IgD-negative memory B cell (primary cell): ENCODE data around the gene FBXO15. TPM values are rescaled to one million over a fixed set of nuclear protein-coding genes. Genes with fewer than 3 reads are reported as not detected.

ENCODE experiments used
- H3K27ac Mint-ChIP-seq, 3 donors: one replicate each; pipeline ENCODE4 v1.8.0; 2020 to 2022; ENCODE audit warnings: mild to moderate bottlenecking in 3 of 3, mixed read lengths in 3 of 3, moderate library complexity in 1 of 3
- H3K27me3 Mint-ChIP-seq: one replicate; pipeline ENCODE4 v1.8.0; 2021; ENCODE audit warnings: mixed read lengths
- H3K36me3 Mint-ChIP-seq: one replicate; pipeline ENCODE4 v1.8.0; 2020; ENCODE audit warnings: mild to moderate bottlenecking, mixed read lengths
- H3K4me1 Mint-ChIP-seq, 3 donors: one replicate each; pipeline ENCODE4 v1.8.0; 2020 to 2022; ENCODE audit warnings: mixed read lengths in 3 of 3, mild to moderate bottlenecking in 1 of 3
- H3K4me3 Mint-ChIP-seq, 4 donors: one replicate each; pipeline ENCODE4 v1.8.0; 2020 to 2022; ENCODE audit warnings: mild to moderate bottlenecking in 4 of 4, mixed read lengths in 4 of 4, moderate library complexity in 3 of 4
- H3K9me3 Mint-ChIP-seq, 3 donors: one replicate each; pipeline ENCODE4 v1.8.0; 2020 to 2021; ENCODE audit warnings: mixed read lengths in 3 of 3, mild to moderate bottlenecking in 1 of 3
- polyA plus RNA-seq: library from polyadenylated mRNA; unstranded; fragments of 300-500 nt; fragmentation: Illumina TruSeq; gene quantifications from one replicate; pipeline ENCODE4 v1.2.3, GENCODE V29; 2021

Gene FBXO15
- polyA plus RNA-seq, 1 donor from 2014 or later: 0.90 TPM

DNA sequence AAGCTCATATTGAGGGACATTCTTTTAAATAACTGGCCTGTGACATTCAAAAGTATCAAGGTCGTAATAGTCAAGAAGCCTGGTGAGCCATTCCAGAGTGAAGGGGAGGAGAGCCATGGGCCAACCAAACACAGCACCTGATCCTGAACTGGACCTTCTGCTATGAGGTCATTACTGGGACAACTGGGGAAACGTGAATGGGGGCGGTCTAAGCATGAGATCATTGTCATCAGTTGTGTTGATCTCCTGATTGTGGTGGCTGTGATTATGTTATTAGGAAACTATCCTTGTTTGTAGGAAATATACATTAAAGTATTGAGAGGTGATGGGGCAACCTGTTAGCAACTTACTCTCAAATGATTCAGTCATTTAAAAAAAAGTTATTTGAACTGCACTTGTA is 79.3 kb downstream of the FBXO15 start:
- H3K27ac Mint-ChIP-seq: no peak overlapping the region
- peaks cover 7% of the 10 kb centered on the region for H3K27me3 Mint-ChIP-seq
- no peaks in the 10 kb centered on the region for H3K36me3 Mint-ChIP-seq
- H3K9me3 Mint-ChIP-seq: no peaks in the 10 kb centered on the region
- H3K4me3 Mint-ChIP-seq: no peak overlapping the region
- peaks cover 0 to 12% (median 4%) of the 10 kb centered on the region in 3 donors for H3K4me1 Mint-ChIP-seq

DNA sequence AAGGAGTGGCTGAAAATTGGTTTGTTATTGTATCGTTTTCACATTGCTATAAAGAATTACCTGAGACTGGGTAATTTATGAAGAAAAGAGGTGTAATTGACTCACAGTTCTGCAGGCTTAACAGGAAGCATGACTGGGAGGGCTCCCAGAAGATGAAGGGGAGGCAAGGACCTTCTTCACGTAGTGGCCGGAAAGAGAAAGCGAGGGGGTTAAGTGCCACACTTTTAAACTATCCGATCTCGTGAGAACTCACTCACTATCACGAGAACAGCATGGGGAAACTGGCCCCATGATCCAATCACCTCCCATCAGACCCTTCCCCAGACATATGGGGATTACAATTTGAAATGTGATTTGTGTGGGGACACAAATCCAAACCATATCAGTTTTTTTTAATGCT is 81.6 kb downstream of the FBXO15 start:
- Mint-ChIP-seq H3K27ac (peak overlapping the region in 1 of 3 donors; percentile 51), H3K4me3 (no peak overlapping the region), H3K9me3 (no peaks in the 10 kb centered on the region), H3K36me3 (no peaks in the 10 kb centered on the region), H3K4me1 (peaks cover 0 to 12% (median 4%) of the 10 kb centered on the region in 3 donors), H3K27me3 (peaks cover 7% of the 10 kb centered on the region)

DNA sequence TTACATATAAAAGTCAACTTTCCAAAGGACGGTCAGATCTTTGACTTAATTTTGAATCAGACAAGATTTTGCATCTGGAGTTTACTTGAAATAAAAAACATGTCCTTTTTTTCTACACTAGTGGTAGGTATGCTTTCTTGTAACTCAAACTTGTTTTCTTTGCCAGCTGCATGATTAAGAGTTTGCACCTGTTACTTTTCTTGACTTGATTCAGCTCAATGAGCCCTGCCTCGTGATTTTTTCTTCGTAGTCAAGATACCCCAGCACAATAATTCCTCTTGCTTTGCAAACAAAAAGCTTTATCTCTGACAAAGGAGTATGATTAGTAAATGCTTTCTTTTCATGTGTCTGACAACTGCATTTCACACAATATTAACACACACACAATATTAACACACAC is 82.3 kb downstream of the FBXO15 start:
- Mint-ChIP-seq H3K36me3 (no peaks in the 10 kb centered on the region), H3K4me3 (no peak overlapping the region), H3K27me3 (peaks cover 7% of the 10 kb centered on the region), H3K4me1 (peaks cover 0 to 12% (median 4%) of the 10 kb centered on the region in 3 donors), H3K9me3 (no peaks in the 10 kb centered on the region), H3K27ac (peak overlapping the region in 1 of 3 donors; percentile 79)

GRCh38 chr18:74064510-74064909 is 83.1 kb downstream of the FBXO15 start:
- Mint-ChIP-seq H3K36me3 (no peaks in the 10 kb centered on the region), H3K27ac (peak overlapping the region in 1 of 3 donors; percentile 2), H3K27me3 (peaks cover 7% of the 10 kb centered on the region), H3K4me3 (no peak overlapping the region), H3K9me3 (no peaks in the 10 kb centered on the region), H3K4me1 (peaks cover 0 to 12% (median 4%) of the 10 kb centered on the region in 3 donors)

GRCh38 chr18:74063557-74063956 is 84.1 kb downstream of the FBXO15 start:
- no peak overlapping the region for H3K4me3 Mint-ChIP-seq
- no peaks in the 10 kb centered on the region for H3K36me3 Mint-ChIP-seq
- H3K27ac Mint-ChIP-seq: peak overlapping the region in 2 of 3 donors; percentile 33 to 87
- H3K4me1 Mint-ChIP-seq: peaks cover 0 to 12% (median 4%) of the 10 kb centered on the region in 3 donors
- peaks cover 7% of the 10 kb centered on the region for H3K27me3 Mint-ChIP-seq
- H3K9me3 Mint-ChIP-seq: no peaks in the 10 kb centered on the region

GRCh38 chr18:74063023-74063422 is 84.6 kb downstream of the FBXO15 start:
- Mint-ChIP-seq H3K27me3 (peaks cover 7% of the 10 kb centered on the region), H3K4me3 (no peak overlapping the region), H3K27ac (peak overlapping the region in 2 of 3 donors; percentile 33 to 87), H3K9me3 (no peaks in the 10 kb centered on the region), H3K36me3 (no peaks in the 10 kb centered on the region), H3K4me1 (peaks cover 0 to 12% (median 4%) of the 10 kb centered on the region in 3 donors)

- Mint-ChIP-seq H3K36me3 (no peaks in the 10 kb centered on the region), H3K4me3 (no peak overlapping the region), H3K27me3 (peaks cover 5% of the 10 kb centered on the region), H3K4me1 (peaks cover 0 to 12% (median 4%) of the 10 kb centered on the region in 3 donors), H3K27ac (no peak overlapping the region), H3K9me3 (peaks cover 0 to 3% (median 0%) of the 10 kb centered on the region in 3 donors)
These were observed 85.6 kb downstream of the FBXO15 start for GRCh38 chr18:74062037-74062436.

DNA sequence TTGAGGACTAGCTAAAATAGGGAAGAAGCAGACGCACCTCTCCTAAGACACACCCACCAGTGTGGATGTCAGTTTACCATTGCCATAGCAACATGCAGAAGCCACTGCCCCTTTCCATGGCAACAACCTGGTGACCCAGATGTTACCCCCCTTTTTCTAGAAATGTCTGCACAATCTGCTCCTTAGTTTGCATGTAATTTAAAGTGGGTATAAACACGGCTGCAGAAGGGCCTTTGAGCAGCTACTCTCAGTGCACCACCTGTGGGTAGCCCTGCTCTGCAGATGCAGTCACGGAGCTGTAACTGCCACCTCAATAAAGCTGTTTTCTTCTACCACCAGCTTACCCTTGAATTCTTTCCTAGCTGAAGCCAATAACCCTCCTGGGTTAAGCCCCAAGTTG is 87.1 kb downstream of the FBXO15 start:
- Mint-ChIP-seq H3K9me3 (peaks cover 0 to 3% (median 3%) of the 10 kb centered on the region in 3 donors), H3K36me3 (no peaks in the 10 kb centered on the region), H3K4me1 (peaks cover 0 to 12% (median 4%) of the 10 kb centered on the region in 3 donors), H3K27me3 (peaks cover 2% of the 10 kb centered on the region), H3K4me3 (no peak overlapping the region), H3K27ac (no peak overlapping the region)

DNA sequence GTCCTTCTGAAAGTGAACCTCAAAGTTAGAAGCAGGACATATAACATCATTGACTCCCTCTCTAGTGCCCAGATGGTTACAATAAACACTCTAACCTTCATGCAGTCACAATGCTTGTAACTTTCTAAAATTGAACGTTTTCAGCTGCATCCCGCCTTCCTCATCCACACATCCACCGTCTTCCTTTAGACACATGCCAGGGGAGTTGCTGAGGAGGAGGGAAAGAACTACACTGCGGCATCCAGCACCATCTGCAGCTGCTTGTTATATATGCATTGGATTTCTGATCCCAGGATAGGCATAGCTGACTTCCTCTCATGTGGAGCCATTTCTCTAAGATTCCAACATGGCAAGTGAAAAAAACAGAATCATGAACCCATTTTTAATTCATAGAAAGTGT is 96.8 kb downstream of the FBXO15 start:
- no peak overlapping the region for H3K4me3 Mint-ChIP-seq
- no peak overlapping the region for H3K27ac Mint-ChIP-seq
- H3K36me3 Mint-ChIP-seq: no peaks in the 10 kb centered on the region
- H3K4me1 Mint-ChIP-seq: no peaks in the 10 kb centered on the region
- H3K9me3 Mint-ChIP-seq: peaks cover 0 to 6% (median 3%) of the 10 kb centered on the region in 3 donors
- H3K27me3 Mint-ChIP-seq: peaks cover 5% of the 10 kb centered on the region

GRCh38 chr18:74040459-74041332 is 106.9 kb downstream of the FBXO15 start:
- Mint-ChIP-seq H3K27me3 (no peaks in the 10 kb centered on the region), H3K4me1 (peaks cover 0 to 14% (median 0%) of the 10 kb centered on the region in 3 donors), H3K4me3 (no peak overlapping the region), H3K36me3 (peaks cover 2% of the 10 kb centered on the region), H3K9me3 (peaks cover 0 to 1% (median 0%) of the 10 kb centered on the region in 3 donors), H3K27ac (no peak overlapping the region)

DNA sequence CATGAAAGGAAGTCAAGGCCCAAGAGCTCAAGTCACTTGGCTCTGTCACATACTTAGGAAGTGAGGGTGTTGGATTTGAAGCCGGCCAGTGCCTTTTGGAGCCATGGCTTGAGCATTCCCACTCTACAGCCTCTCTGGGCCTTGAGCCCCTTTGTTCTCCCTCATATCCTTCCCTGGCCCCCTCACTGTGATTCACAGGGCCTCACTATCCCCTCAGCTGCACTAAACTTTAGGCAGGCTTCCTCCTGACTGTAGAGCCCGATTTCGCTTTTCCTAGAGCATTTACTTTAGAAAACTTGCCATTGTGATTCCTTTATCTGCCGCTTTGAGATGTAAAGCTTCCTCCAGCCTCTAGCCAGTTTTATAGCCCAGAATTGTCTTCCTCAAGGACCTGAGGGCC is 107.6 kb downstream of the FBXO15 start:
- H3K4me3 Mint-ChIP-seq: no peak overlapping the region
- H3K36me3 Mint-ChIP-seq: peaks cover 2% of the 10 kb centered on the region
- H3K27ac Mint-ChIP-seq: no peak overlapping the region
- H3K4me1 Mint-ChIP-seq: peaks cover 0 to 14% (median 0%) of the 10 kb centered on the region in 3 donors
- no peaks in the 10 kb centered on the region for H3K27me3 Mint-ChIP-seq
- H3K9me3 Mint-ChIP-seq: peaks cover 0 to 1% (median 0%) of the 10 kb centered on the region in 3 donors

DNA sequence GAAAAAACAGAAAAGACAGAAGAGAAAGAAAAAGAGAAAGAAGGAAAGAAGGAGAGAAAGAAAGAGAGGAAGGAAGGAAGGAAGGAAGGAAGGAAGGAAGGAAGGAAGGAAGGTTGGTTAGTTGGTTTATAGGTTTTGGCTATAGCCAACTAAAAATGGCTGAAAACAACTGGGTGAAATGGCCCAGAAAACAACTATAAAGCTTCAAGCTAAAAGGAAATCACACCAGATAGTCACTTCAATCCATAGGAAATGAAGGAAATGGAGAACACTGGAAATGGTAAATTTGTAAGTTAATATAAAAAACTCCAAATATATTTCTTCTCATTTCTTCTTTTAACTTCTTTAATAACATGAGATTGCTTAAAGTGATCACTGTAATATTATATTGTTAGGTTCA is 118.5 kb downstream of the FBXO15 start:
- Mint-ChIP-seq H3K4me3 (no peak overlapping the region), H3K27ac (no peak overlapping the region), H3K4me1 (peaks cover 0 to 1% (median 0%) of the 10 kb centered on the region in 3 donors), H3K36me3 (no peaks in the 10 kb centered on the region), H3K9me3 (peaks cover 2 to 8% (median 2%) of the 10 kb centered on the region in 3 donors), H3K27me3 (no peaks in the 10 kb centered on the region)

Other genes with a start within 250 kb of the FBXO15 start
- 17.6 TPM for gene TIMM21, start 689 bp upstream of the FBXO15 start, polyA plus RNA-seq
- gene CYB5A, start 144.1 kb upstream of the FBXO15 start, polyA plus RNA-seq: 61.4 TPM
- gene C18orf63, start 168.0 kb upstream of the FBXO15 start, polyA plus RNA-seq: not detected